Transverse colon (tissue), 4 donors: ENCODE results near the gene MYO9A. TPM values are rescaled to one million over a fixed set of nuclear protein-coding genes. Genes with fewer than 3 reads are reported as not detected.
A peak's percentile ranks its signal among the peaks of the same experiment; 100 is the strongest.

ENCODE experiments used
- DNase-seq: peaks from one replicate; pipeline ENCODE4 v3.0.0-alpha.2; 2019
- H3K27ac ChIP-seq, 4 donors: fragments of 200-600 bp; sonication (generic); 2 replicates each; pipeline ENCODE4 v1.5.1; 2016 to 2018; ENCODE audit warnings: inconsistent platforms in 4 of 4
- H3K27me3 ChIP-seq: fragments of 200-600 bp; sonication (generic); 2 replicates; pipeline ENCODE4 v1.5.1; 2017; ENCODE audit warnings: inconsistent platforms
- H3K36me3 ChIP-seq, 4 donors: fragments of 200-600 bp; sonication (generic); 2 replicates each; pipeline ENCODE4 v1.5.1; 2017 to 2019; ENCODE audit warnings: inconsistent platforms in 4 of 4
- H3K4me1 ChIP-seq, 4 donors: fragments of 200-600 bp; sonication (generic); 2 replicates each; pipeline ENCODE4 v1.5.1; 2017 to 2020; ENCODE audit warnings: inconsistent platforms in 4 of 4
- H3K4me3 ChIP-seq, 4 donors: fragments of 200-600 bp; sonication (generic); 1 replicate in 1 of 4; 2 replicates in 3 of 4; pipeline versions ENCODE4 v1.5.1 to v1.6.1; 2017 to 2019; ENCODE audit warnings: inconsistent platforms in 4 of 4
- H3K9me3 ChIP-seq, 2 donors: fragments of 200-600 bp; sonication (generic); 2 replicates each; pipeline ENCODE4 v1.5.1; 2017 to 2019; ENCODE audit warnings: inconsistent platforms in 2 of 2
- EP300 ChIP-seq: sonication (generic); formaldehyde crosslinking; IDR thresholded peaks from one replicate; pipeline ENCODE4 v1.6.1; 2017; ENCODE audit warnings: antibody characterized with exemption, low read depth
- POLR2A ChIP-seq: fragments of 450-650 bp; IDR thresholded peaks from one replicate; pipeline ENCODE4 v1.6.1; 2016; ENCODE audit warnings: antibody characterized with exemption, mild to moderate bottlenecking, moderate library complexity
- POLR2AphosphoS5 ChIP-seq, 3 donors: sonication (generic); formaldehyde crosslinking; IDR thresholded peaks; one replicate each; pipeline ENCODE4 v1.6.1; 2016; ENCODE audit warnings: antibody characterized with exemption in 3 of 3
- WGBS, 2 donors: methylation state at CpG; one replicate each; pipeline ENCODE4 v1.1.5; 2018; ENCODE audit warnings: low coverage in 1 of 2; 5-methylcytosine and 5-hydroxymethylcytosine counted together
- in situ Hi-C, 4 donors: fragments of 200-750 bp; cut with MboI; loops; one replicate each; pipeline versions ENCODE4 v1.15.0 to v1.15.1; 2017; ENCODE audit warnings: low sequenced_read_pairs in 3 of 4, low pct_ligation_motif_present in 1 of 4, low pct_unique_long_range_greater_than_20kb in 1 of 4
- intact Hi-C: fragments of 100-400 bp; cut with DNase I; formaldehyde crosslinking; loops from one replicate; pipeline ENCODE4 v1.15.1; 2023; ENCODE audit warnings: low total_unique reads
- total RNA-seq, 4 donors: library from RNA; depleted of rRNA; stranded (reverse); fragments of >200 nt; gene quantifications; one replicate each; pipeline ENCODE4 v1.1.0, GENCODE V29; 2016
- TF ChIP-seq, protein P1 (sequence below), 5 experiments: fragments of 200-600 bp in 3 of 5; fragments of 450-650 bp in 2 of 5; sonication (generic) in 3 of 5; IDR thresholded peaks; 1 replicate in 2 of 5; 2 replicates in 3 of 5; pipeline ENCODE4 v1.5.1; 2016 to 2017; ENCODE audit warnings: antibody characterized with exemption in 5 of 5, inconsistent platforms in 3 of 5, mild to moderate bottlenecking in 2 of 5, moderate library complexity in 1 of 5

MYO9A gene
- total RNA-seq, 4 donors from 2014 or later = 52.4 to 103 (median 74.2) TPM

- Histone ChIP-seq H3K36me3 (no peaks in the 10 kb centered on the region), H3K27me3 (no peaks in the 10 kb centered on the region), H3K4me3 (no peak overlapping the region), H3K4me1 (peaks cover 0 to 8% (median 5%) of the 10 kb centered on the region in 4 donors), H3K27ac (no peak overlapping the region), H3K9me3 (no peaks in the 10 kb centered on the region)
- 63 to 84% methylated on average over 5 to 6 of the region's 6 CpGs for whole genome bisulfite sequencing, 2 donors
- no peak for DNase-seq
- intact Hi-C loops (loop anchor here (10.0 kb wide), 1 partner anchor 60 kb away; no protein-coding TSS in a partner anchor), in situ Hi-C loops (loop anchor here in 2 of 4 donors (10.0 to 25.0 kb wide), 3 partner anchors 350 to 360 kb away; no protein-coding TSS in a partner anchor)
- TF ChIP-seq EP300 = no peak
- TF ChIP-seq, protein P1, sequence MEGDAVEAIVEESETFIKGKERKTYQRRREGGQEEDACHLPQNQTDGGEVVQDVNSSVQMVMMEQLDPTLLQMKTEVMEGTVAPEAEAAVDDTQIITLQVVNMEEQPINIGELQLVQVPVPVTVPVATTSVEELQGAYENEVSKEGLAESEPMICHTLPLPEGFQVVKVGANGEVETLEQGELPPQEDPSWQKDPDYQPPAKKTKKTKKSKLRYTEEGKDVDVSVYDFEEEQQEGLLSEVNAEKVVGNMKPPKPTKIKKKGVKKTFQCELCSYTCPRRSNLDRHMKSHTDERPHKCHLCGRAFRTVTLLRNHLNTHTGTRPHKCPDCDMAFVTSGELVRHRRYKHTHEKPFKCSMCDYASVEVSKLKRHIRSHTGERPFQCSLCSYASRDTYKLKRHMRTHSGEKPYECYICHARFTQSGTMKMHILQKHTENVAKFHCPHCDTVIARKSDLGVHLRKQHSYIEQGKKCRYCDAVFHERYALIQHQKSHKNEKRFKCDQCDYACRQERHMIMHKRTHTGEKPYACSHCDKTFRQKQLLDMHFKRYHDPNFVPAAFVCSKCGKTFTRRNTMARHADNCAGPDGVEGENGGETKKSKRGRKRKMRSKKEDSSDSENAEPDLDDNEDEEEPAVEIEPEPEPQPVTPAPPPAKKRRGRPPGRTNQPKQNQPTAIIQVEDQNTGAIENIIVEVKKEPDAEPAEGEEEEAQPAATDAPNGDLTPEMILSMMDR (IDR thresholded peaks at IDR 0.05) = no peak
- no peak for TF ChIP-seq POLR2AphosphoS5 (IDR thresholded peaks at IDR 0.05)
- no peak for TF ChIP-seq POLR2A
Measured at GRCh38 chr15:71804695-71805470, 313.1 kb downstream of the MYO9A start.

GRCh38 chr15:71804226-71804625 is 313.7 kb downstream of the MYO9A start:
- WGBS, 2 donors = 0 to 65% methylated on average over 1 to 5 of the region's 5 CpGs
- H3K9me3 ChIP-seq = no peaks in the 10 kb centered on the region
- in situ Hi-C loops = loop anchor here in 2 of 4 donors (10.0 to 25.0 kb wide), 3 partner anchors 349 to 359 kb away; no protein-coding TSS in a partner anchor
- H3K4me3 ChIP-seq = no peak overlapping the region
- H3K27me3 ChIP-seq = no peaks in the 10 kb centered on the region
- no peak for DNase-seq
- no peak overlapping the region for H3K27ac ChIP-seq
- TF ChIP-seq POLR2AphosphoS5 (IDR thresholded peaks at IDR 0.05) = no peak
- TF ChIP-seq EP300 = no peak
- TF ChIP-seq, protein P1 (IDR thresholded peaks at IDR 0.05) = no peak
- TF ChIP-seq POLR2A = no peak
- H3K4me1 ChIP-seq = peaks cover 0 to 8% (median 5%) of the 10 kb centered on the region in 4 donors
- no peaks in the 10 kb centered on the region for H3K36me3 ChIP-seq
- intact Hi-C loops = loop anchor here (10.0 kb wide), 1 partner anchor 59 kb away; no protein-coding TSS in a partner anchor

GRCh38 chr15:71802770-71803169 is 315.2 kb downstream of the MYO9A start:
- H3K9me3 ChIP-seq = no peaks in the 10 kb centered on the region
- TF ChIP-seq EP300 = no peak
- TF ChIP-seq, protein P1 (IDR thresholded peaks at IDR 0.05) = peak in 2 of 5 experiments; percentile 24 to 32
- in situ Hi-C loops = loop anchor here in 2 of 4 donors (10.0 to 25.0 kb wide), 3 partner anchors 348 to 360 kb away; no protein-coding TSS in a partner anchor
- no peaks in the 10 kb centered on the region for H3K36me3 ChIP-seq
- WGBS, 2 donors = 64 to 84% methylated on average over 13 to 21 of the region's 21 CpGs
- H3K27ac ChIP-seq = no peak overlapping the region
- H3K4me3 ChIP-seq = no peak overlapping the region
- peaks cover 0 to 8% (median 5%) of the 10 kb centered on the region in 4 donors for H3K4me1 ChIP-seq
- intact Hi-C loops = loop anchor here (10.0 kb wide), 1 partner anchor 58 kb away; no protein-coding TSS in a partner anchor
- H3K27me3 ChIP-seq = no peaks in the 10 kb centered on the region
- no peak for DNase-seq

GRCh38 chr15:71801935-71802655 is 315.9 kb downstream of the MYO9A start:
- H3K27ac ChIP-seq = no peak overlapping the region
- WGBS, 2 donors = 94% methylated on average over 11 to 24 of the region's 24 CpGs
- peaks cover 0 to 8% (median 5%) of the 10 kb centered on the region in 4 donors for H3K4me1 ChIP-seq
- intact Hi-C loops = loop anchor here (10.0 kb wide), 1 partner anchor 57 kb away; no protein-coding TSS in a partner anchor
- no peak for TF ChIP-seq POLR2AphosphoS5 (IDR thresholded peaks at IDR 0.05)
- TF ChIP-seq, protein P1 (IDR thresholded peaks at IDR 0.05) = no peak
- no peak for TF ChIP-seq POLR2A
- no peak for TF ChIP-seq EP300
- H3K9me3 ChIP-seq = no peaks in the 10 kb centered on the region
- no peaks in the 10 kb centered on the region for H3K27me3 ChIP-seq
- no peaks in the 10 kb centered on the region for H3K36me3 ChIP-seq
- no peak for DNase-seq
- in situ Hi-C loops = loop anchor here in 2 of 4 donors (10.0 to 25.0 kb wide), 3 partner anchors 347 to 360 kb away; no protein-coding TSS in a partner anchor
- H3K4me3 ChIP-seq = no peak overlapping the region
